LHCN-M2 (cell line): ENCODE results near the gene FGF3. TPM values are rescaled to one million over a fixed set of nuclear protein-coding genes. Genes with fewer than 3 reads are reported as not detected.

ENCODE experiments used
- DNase-seq: peaks from one replicate; pipeline ENCODE4 v3.0.0-alpha.2; 2012; ENCODE audit warnings: low read depth
- total RNA-seq: library from RNA; depleted of rRNA; stranded (reverse); fragments of >200 nt; gene quantifications from 2 replicates; pipeline ENCODE4 v1.2.3, GENCODE V29; 2014

FGF3 gene
- total RNA-seq, 1 experiment from 2014 or later = not detected

DNA sequence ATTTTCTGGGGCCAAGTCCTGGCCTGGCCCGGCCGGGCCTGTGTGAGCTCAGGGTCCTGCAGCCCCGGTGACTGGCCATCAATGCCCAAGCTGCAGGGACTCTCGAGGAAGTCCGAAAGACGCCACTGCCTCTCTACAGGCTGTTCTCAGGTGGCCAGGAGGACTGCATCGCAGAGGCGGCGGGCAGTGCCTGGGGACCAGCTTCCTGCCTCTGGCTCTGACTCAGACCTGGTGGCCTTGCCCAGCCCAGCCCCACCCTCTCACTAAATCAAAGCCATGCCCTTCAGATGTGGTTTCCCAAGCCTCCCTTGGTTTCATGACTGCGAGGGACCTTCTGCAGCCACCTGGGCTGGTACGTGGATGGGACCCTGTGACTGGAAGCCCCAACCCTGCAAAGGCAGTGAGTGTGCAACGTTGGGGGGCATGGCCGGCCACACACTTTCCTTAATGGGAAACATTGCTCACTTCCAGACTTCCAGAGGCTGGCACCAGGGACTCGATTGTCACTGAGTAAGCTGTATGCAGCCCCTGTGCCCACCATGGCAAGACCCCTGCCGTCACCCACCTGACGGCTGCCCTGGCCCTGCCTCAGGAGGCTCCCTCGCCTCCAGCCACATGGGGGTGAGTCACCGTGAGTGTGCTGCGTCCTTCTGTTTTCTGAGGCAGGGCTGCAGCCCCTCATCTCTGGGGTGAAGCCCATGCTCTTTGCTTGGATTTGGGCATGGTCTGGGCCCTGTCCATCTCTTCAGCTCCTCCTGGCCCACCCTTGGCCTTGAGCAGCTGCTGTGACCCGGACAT, 6.0 kb upstream of the FGF3 start:
- no peak for DNase-seq

DNA sequence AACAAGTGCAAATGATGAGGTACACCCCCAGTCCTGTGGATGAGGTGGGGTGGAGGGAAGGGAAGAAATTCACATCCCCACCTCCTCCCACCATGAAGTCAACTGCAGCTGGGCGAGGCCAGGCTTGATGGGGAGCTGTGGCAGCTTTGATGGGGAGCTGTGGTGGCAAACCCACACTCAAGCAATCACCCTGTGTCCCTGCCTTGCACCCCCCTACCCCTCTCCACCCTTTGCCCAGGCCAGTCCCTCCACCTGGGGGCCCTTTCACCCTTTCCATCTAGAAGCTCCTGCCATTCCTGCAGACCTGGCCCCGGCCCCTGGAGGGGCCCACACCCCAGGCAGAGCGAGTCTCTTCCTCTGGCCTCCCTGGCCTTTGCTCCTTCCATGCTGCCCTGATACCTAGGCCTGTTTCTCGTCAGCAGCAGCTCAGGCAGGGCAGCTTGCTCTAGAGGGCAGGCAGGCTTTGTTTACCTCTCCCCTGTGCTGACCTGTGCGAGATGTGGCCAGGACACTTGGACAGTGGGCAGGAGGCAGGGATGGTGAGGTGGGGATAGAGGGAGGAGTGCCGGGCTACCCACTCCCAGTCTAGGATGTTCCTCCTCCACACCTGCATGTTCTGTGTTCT, 4.5 kb upstream of the FGF3 start:
- no peak for DNase-seq

DNA sequence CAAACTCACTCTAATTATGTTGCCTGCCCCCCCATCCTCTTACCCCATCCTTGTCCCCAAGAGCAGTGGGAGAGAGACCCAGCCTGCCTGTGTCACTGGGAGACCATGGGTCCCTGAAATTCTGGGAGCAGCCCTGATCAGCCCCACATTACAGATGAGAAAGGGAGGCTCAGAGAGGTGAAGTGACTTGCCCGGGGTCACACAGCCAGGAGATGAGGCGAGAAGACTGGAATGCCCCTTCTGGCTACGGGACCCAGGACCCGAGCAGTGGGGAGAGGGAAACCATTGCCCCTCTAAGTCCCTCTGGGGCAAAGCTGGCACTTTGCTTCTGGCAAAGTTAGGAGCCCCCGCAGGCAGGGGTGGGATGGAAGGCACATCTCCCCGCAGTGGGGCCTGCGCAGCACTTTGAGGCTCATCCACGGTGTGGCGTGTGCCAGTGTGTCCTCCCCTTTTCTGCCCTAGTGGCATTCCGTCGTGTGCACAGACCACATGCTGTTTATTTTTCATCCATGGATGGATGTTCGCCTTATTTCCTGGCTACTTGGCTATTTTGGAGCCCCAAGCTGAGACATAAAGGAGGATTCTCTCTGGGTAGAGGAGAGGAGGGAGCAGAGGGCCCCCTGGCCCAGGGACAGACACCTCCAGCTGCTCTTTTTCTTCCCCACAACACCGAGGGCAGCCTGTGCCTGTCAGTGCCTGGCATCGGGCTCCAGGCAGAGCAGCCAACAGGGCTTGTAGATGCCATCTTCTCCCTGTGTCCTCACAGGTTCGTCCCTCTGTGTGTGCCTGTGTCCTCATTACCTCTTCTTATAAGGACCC, 3.7 kb upstream of the FGF3 start:
- no peak for DNase-seq

DNA sequence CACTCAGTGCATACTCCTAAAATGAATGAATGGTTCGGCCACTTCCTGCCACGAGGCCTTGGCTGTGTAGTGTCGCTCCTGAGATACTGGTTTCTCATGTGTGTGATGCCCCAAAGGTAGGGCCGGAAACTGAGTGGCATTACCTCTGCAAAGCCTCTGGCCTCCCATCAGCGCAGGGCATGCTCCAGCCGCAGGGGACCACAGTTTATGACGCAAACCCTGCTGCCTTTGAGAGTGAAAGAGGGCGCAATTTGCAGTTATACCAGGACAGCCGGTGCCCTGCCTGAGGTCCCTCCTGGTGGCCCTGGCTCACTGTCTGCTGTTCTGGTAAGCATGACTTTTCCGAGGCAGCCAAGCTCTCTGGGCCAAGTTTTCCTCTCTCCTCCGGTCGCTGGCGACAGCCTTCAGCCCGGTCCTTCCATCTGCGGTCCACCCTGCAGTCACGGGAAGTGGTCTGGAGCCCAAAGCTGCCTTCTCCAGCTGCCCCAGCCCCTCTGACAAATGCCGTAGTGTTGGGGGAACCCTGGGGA, 2.4 kb upstream of the FGF3 start:
- no peak for DNase-seq

DNA sequence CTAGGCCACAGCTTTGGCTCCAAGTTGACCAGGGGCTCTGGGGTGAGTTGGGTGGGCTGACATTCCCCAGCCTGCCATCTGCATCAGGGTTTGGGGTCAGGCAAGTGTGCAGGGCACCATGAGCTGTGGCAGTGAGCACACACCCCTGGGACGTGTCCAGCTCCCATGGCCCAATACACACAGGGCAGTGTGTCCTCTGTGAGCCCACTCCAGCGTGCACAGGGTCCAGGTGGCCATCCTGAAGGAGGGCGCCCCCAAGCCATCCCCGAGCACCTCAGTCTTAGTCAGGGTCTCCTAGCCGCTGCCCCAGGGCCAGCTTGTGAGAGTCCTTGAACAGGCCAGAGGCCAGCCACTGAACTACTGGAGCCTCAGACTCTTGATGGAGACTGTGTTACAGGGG, 1.2 kb upstream of the FGF3 start:
- DNase-seq = no peak

DNA sequence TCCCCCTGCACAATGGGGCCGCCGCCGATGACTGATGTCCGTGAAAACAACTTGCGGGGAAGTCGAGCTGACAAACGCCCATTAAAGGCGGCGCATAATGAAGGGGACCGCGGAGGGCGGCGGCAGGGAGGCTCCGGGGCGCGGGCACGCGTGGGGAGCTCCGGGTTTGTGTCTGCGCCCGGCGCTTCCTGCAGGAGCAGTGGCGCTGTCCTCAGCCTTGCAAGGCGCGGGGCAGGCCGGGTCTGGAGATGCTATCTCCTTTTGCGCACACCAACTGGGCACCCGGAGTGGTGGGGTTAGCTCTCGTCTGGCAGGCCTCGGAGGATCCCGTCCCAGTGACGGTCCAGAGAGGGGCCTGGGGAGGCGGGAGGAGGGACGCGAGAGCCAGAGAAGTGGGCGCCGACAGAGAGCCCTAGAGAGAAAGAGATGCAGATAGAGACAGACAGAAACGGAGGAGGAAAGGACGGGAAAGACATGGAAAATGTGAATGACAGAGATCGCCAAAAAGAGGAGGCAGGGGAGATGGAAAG, 390 bp upstream of the FGF3 start:
- DNase-seq = no peak

DNA sequence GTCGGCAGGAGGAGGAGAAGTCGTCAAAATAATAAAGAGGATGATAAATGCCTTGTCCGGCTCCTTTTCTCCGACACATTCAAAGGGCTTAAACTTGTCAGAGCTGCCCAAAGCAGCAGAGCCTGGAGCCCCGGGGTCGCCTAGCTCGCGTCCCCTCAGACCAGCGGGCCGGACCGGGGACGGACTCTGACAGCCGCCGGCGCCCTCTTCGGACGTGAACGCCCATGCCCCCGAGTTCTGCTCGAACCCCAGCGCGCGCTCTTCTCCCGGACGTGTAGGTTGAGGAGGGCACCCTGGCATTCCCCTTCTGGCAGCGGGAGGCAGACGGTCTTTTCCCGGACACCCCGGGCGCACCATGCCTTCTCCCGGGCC, 999 bp downstream of the FGF3 start:
- DNase-seq = no peak

DNA sequence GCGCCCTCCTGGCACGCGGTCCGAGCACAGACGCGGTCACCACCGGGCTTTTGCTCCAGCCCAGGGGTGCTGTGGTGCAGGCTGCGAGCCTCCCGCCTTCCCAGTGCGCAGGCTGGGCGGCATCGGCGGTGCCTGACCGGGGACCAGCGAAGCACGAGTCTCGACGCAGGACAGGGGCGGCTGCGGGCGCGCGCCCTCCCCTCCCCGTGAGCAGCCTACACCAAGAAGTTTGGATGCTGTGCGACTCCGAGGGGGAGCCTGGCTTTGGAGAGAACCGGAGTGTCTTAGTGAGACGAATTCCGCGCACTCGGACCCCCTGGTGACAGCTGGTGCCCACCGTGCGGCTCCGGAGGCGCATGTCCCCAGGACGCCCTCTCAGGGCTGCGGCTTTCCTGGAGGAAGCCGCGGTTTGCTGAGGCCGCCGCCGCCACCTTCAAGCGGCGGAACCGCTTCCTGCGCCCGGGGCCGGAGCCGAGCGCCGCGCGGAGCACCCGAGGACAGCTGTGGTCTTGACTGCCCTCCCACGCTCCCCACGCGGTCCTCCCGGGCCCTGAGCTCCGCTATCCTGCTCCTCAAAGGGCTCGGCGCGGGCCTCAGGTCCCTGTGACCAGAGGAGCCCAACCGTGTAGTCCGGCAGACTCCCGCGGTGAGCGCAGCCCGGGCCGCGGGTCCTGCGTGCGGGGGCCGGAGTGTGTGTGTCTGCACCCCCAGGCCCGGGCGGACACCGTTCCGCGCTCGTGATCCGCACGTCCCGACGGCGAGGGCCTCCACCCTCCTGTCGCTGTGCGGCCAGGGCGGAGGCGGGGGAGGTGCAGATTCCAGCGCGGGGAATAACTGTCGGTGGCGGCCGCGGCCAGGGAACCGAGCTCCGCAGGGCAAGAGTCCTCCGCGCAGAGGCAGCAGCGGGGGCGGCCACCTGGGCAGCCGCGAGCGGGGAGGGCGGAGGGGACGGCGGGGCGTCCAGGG, 1.7 kb downstream of the FGF3 start:
- no peak for DNase-seq

DNA sequence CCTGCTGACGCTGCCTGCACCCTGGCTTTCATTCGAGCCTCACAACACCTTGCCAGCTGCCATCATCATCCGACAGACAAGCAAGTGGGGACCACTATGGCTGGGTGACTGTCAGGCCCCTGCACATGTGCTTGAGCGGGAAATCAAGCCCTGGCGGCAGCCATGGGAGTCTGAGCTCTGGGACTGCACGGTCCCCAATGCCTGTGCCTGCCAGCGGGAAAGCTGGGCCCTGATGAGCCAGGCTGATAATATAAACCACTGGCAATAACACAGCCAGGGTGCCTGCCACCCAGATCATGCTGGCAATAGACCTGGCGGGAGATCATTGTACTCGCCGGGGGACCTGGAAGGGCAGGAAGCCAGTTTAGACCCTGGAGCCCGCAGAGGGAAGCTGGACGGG, 2.5 kb downstream of the FGF3 start:
- no peak for DNase-seq

DNA sequence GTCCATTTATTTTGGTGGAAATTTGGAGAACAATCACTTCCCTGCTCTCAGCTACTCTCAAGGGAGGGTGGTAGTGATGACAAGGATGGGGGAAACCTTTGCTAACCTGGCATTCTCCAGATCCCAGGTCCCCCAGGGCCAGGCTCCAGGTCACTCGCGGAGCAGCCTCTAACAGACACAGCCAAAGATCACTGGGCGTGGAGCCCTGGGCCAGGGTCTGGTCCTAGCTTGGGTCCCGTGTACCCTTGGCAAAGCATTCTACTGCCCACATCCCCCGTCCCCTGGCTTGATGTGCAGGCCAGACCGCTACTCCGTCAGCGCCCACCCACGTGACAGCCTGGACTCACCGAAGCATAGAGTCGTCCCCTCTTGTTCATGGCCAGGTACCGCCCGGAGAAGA, 3.2 kb downstream of the FGF3 start:
- DNase-seq = no peak

DNA sequence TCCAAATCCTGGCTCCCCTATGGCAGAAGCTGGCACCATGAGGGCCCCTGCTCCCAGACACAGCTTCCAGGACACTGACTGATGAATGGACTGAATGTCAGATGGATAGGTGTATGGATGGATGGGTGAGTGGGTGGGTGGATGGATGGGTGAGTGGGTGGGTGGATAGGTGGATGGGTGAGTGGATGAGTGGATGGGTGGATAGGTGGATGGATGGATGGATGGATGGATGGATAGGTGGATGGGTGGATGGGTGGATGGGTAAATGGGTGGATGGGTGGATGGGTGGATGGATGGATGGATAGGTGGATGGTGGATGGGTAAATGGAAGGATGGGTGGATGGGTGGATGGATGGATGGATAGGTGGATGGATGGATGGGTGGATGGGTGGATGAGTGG, 4.3 kb downstream of the FGF3 start:
- no peak for DNase-seq

DNA sequence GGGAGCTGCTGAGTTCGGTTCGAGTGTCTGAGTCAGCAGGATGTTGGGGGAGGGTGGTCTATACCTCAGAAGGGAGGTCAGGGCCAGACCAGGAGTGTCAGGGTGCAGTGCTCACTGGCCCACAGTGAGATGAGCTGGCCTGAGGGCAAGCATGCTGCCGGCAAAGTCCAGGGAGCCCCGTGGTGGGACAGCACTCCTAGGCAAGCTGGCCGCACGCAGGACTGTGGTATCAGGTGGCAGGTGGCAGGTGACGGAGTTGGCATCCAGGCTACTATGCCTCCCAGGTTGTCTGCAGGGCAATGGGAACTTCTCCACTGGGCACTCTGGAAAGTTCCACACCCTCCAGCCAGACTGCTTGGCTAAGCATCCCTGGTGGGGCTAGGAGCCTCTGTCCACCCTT, 4.8 kb downstream of the FGF3 start:
- no peak for DNase-seq

DNA sequence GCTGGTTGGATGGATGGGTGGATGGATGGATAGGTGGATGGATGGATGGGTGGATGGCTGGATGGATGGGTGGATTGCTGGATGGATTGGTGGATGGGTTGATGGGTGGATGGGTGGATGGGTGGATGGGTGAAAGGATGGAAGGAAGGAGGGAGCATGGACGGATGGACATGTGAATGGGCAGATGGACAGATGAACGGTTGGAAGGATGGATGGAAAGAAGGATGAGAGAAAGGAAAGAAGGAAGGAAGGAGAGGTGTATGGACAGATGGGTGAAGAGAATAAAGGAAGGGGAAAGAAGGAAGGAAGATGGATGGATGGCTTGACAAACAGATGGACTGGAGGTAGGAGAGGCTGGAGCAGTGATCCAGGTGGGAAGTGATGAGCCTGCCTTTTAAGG, 5.4 kb downstream of the FGF3 start:
- no peak for DNase-seq

DNA sequence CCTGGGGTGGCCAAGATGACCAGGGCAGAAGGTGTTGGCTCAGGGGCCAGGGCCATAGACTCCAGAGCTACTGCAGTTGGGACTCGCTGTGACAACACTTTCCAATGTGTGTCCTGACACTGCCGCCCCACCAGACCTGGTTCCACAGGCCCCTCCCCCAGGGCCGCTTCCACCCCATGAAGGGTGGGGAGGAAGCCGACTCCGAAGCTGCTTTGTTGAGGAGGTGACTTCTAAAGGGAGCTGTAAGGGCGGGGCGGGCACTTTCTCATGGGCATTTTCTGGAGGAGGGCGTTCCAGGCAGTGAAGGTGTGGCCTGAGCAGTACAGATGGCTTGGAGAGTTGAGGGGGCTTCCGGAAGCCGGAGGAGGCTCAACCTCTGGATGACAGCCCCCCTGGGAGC, 6.3 kb downstream of the FGF3 start:
- no peak for DNase-seq

DNA sequence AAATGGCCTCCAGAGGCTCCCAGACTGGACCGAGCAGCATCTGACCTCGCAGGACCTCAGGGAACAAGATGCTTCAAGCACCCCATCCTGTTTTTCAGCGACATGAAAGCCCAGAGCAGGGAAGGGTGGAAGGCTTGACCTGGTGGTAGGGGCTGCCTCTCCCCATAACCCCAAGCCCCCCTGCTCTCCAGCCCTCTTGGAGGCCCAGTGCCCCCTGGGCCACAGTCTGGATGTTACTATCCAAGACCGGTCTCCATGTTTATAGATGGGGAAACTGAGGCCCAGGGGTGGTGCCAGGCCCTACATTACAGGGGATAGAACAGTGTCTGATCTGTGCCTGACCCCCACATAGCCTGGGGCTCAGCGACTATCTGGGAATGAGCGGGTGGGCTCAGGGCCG, 7.0 kb downstream of the FGF3 start:
- no peak for DNase-seq

DNA sequence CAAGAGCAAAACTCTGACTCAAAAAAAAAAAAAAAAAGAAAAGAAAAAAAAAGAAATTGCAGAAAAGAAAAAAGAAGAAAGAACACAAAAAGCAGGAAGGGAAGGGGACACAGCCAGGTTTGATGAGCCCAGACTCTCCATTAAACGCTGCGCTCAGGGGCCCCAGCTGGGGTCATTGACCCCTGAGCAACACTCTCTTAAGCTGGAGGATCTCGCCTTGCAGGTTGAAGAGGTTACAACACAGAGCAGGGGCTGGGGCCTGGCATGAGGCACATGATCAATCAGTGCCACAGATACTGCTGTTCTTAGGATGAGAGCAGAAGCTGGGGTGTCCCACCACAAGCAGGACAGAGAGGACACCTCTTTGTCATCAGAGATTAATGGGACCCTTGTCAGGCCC, 7.8 kb downstream of the FGF3 start:
- no peak for DNase-seq

DNA sequence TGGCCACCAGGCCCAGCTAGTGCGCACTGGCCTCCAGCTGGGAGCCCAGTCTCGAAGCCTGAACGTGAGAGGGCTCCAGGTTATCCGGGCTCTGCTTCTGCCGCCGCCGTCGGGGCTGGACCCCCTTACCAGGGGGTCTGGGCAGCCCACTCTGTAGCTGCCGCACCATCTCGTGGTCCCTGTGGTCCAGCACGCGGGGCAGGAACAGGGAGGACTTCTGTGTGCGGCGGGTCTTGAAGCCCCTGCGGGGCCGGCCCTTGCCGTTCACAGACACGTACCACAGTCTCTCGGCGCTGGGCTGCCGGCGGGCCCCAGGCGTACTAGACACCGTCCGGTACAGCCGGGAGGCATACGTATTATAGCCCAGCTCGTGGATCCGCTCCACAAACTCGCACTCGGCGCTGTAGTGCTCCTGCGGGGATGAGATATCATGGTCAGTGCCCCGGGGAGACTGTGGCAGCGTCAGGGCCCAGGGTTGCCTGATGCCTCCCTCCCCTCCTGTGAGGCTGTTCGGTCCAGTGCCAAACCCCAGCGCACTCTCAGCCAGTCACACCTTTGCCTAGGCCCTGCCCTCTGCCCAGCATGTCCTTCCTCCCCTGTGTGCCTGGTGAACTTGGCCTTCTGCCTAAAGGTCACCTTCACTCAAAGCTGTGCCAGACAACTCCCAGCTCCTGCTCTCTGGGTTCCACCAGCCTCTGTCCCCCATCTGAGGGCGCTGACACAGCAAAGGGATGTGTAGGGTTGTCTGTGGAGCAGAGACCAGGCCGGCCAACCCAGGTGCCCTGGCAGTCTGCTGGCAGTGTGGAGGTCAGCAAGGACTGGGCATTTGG, 8.7 kb downstream of the FGF3 start:
- DNase-seq = no peak

DNA sequence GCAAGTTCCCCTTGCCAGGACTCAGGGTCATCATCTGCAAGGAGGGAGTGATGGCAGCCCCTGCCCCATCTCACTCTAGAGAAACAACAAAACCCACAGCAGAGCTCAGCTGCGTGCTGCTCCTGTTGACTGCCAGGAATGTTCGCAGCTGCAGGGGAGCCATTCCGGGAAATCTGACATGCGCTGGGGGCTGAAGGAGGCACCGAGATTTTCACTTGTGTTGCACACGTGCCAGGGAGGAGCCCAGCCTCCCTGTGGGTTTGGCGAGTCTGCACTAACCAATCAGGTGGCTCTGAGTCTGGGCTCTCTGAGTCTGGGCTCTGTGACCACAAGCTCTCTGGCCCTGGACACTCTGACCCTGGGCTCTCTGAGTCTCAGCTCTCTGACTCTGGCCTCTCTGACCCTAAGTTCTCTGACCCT, 10.5 kb downstream of the FGF3 start:
- DNase-seq = peak; percentile 15

DNA sequence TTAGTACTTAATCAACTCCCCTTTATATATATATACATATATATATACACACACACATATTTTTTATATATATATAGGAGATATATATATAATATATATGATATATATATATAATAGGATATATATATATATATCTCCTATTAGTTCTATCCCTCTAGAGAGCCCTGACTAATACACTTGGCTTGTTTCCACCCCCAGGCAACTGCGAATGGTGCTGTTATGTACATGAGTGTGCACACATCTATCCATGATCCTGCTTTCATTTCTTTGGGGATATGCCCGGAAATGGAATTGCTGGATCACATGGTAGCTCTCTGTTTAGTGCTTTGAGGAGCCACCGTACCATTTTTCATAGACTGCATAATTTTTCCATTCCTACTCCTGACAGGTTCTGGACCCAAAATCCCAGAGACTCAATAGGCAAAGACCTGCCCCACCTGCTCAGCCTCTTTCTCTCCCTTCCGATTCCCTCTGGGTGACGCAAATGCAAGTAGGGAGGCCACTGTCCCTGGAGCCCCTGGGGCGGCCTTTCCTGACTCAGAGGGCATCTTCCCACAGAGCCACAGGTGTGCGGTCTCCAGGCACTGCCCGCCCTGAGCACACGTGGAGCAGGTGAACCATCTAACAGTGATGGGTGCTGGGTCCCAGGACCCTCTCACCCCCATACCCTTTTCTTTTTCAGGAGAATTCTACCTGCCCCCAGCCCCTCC, 12.0 kb downstream of the FGF3 start:
- no peak for DNase-seq
